Measurements from ENCODE around the gene PIK3C3. TPM values are rescaled to one million over a fixed set of nuclear protein-coding genes. Genes with fewer than 3 reads are reported as not detected.

PIK3C3 gene
- polyA plus RNA-seq, 1 donor from 2014 or later, result 42.9 TPM

GRCh38 chr18:41938445-41938844 is 16.6 kb upstream of the PIK3C3 start:
- TF ChIP-seq CTCF (IDR thresholded peaks at IDR 0.05; ENCODE audit: poor library complexity, severe bottlenecking) (no peak), REST (IDR thresholded peaks at IDR 0.05; ENCODE audit: borderline replicate concordance) (no peak), MXI1 (conservative IDR thresholded peaks at IDR 0.05; ENCODE audit: poor library complexity, severe bottlenecking) (no peak), SMC3 (conservative IDR thresholded peaks at IDR 0.05; ENCODE audit: poor library complexity) (no peak)
- H3K36me3 ChIP-seq (ENCODE audit: insufficient read depth, low read length), result no peaks in the 10 kb centered on the region
- no peak overlapping the region for H3K27ac ChIP-seq (ENCODE audit: low read length)
- no peaks in the 10 kb centered on the region for H3K79me2 ChIP-seq (replicated peaks; ENCODE audit: insufficient read depth, low read length)
- H3K4me2 ChIP-seq (ENCODE audit: low read length), result no peak overlapping the region
- H3K9me2 ChIP-seq (ENCODE audit: insufficient read depth, low read length), result no peaks in the 10 kb centered on the region
- no peak overlapping the region for H2AFZ ChIP-seq (ENCODE audit: low read depth, low read length)
- no peaks in the 10 kb centered on the region for H3K27me3 ChIP-seq (ENCODE audit: insufficient read depth, low read depth, low read length)
- no peaks in the 10 kb centered on the region for H3F3A ChIP-seq (ENCODE audit: insufficient read depth, low read length, poor library complexity, severe bottlenecking)
- no peak overlapping the region for H3K9ac ChIP-seq (ENCODE audit: low read length)
- H4K20me1 ChIP-seq (ENCODE audit: insufficient read depth), result no peaks in the 10 kb centered on the region
- no peak overlapping the region for H3K4me3 ChIP-seq (ENCODE audit: low read length)
- H3K9me3 ChIP-seq (ENCODE audit: low read length), result no peaks in the 10 kb centered on the region

DNA sequence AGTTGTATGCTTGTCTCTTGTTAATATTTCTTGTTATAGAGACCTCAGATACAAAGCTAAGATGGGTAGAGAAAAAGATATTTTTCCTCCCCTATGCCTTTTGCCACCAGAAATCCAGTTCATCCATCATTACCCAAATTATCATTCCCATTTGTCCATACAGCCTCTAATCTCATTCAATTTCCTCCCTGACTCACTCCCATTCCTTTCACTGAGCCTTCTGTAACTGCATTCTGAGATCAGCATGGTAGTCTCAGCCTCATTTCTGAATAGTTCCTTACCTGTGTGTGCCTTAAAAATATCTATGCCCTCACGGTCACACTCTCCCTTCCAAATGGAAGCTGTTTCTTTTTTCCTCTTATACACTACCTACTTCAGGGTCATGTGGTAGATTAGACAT is 15.7 kb upstream of the PIK3C3 start:
- Histone ChIP-seq H3K4me2 (ENCODE audit: low read length) (no peak overlapping the region), H3K27me3 (ENCODE audit: insufficient read depth, low read depth, low read length) (no peaks in the 10 kb centered on the region), H3K9ac (ENCODE audit: low read length) (no peak overlapping the region), H2AFZ (ENCODE audit: low read depth, low read length) (no peak overlapping the region), H3K4me3 (ENCODE audit: low read length) (no peak overlapping the region), H3K36me3 (ENCODE audit: insufficient read depth, low read length) (no peaks in the 10 kb centered on the region), H3K79me2 (replicated peaks; ENCODE audit: insufficient read depth, low read length) (no peaks in the 10 kb centered on the region), H3K9me2 (ENCODE audit: insufficient read depth, low read length) (no peaks in the 10 kb centered on the region), H3K27ac (ENCODE audit: low read length) (no peak overlapping the region), H3F3A (ENCODE audit: insufficient read depth, low read length, poor library complexity, severe bottlenecking) (no peaks in the 10 kb centered on the region), H4K20me1 (ENCODE audit: insufficient read depth) (no peaks in the 10 kb centered on the region), H3K9me3 (ENCODE audit: low read length) (no peaks in the 10 kb centered on the region)
- TF ChIP-seq EP300 (conservative IDR thresholded peaks at IDR 0.05; ENCODE audit: poor library complexity, severe bottlenecking) (no peak), CTCF (IDR thresholded peaks at IDR 0.05; ENCODE audit: poor library complexity, severe bottlenecking) (no peak), RAD21 (conservative IDR thresholded peaks at IDR 0.05) (no peak), SMC3 (conservative IDR thresholded peaks at IDR 0.05; ENCODE audit: poor library complexity) (no peak), MXI1 (conservative IDR thresholded peaks at IDR 0.05; ENCODE audit: poor library complexity, severe bottlenecking) (no peak), TAF1 (IDR thresholded peaks at IDR 0.05; ENCODE audit: low read depth) (no peak), REST (IDR thresholded peaks at IDR 0.05; ENCODE audit: borderline replicate concordance) (no peak)

All from neural cell (in vitro differentiated cells).